Testis (tissue), 3 donors: ENCODE results near the gene SND1. TPM values are rescaled to one million over a fixed set of nuclear protein-coding genes. Genes with fewer than 3 reads are reported as not detected.

Experiments
- DNase-seq: peaks from one replicate; pipeline ENCODE4 v3.0.0-alpha.2; 2019
- H3K27ac ChIP-seq, 2 donors: fragments of 200-600 bp; sonication (generic); one replicate each; pipeline ENCODE4 v1.5.1; 2019
- H3K27me3 ChIP-seq: fragments of 200-600 bp; sonication (generic); one replicate; pipeline ENCODE4 v1.5.1; 2019
- H3K36me3 ChIP-seq: fragments of 200-600 bp; sonication (generic); one replicate; pipeline ENCODE4 v1.5.1; 2017; ENCODE audit warnings: low read depth; ENCODE audit errors: missing control alignments
- H3K4me1 ChIP-seq: fragments of 200-600 bp; sonication (generic); one replicate; pipeline ENCODE4 v1.5.1; 2019
- H3K4me3 ChIP-seq, 2 donors: fragments of 200-600 bp; sonication (generic); one replicate each; pipeline ENCODE4 v1.5.1; 2017 to 2019
- H3K9me3 ChIP-seq: fragments of 200-600 bp; sonication (generic); one replicate; pipeline ENCODE4 v1.5.1; 2017
- CTCF ChIP-seq, 3 experiments: fragments of 450-650 bp in 2 of 3; fragments of 200-600 bp in 1 of 3; sonication (generic) in 1 of 3; IDR thresholded peaks; one replicate each; pipeline ENCODE4 v1.5.1; 2016 to 2019; ENCODE audit warnings: antibody characterized with exemption in 3 of 3, mild to moderate bottlenecking in 2 of 3, moderate library complexity in 1 of 3
- POLR2A ChIP-seq: fragments of 450-650 bp; IDR thresholded peaks from one replicate; pipeline ENCODE4 v1.6.1; 2017; ENCODE audit warnings: antibody characterized with exemption, mild to moderate bottlenecking, moderate library complexity
- WGBS, 2 donors: methylation state at CpG; one replicate each; pipeline ENCODE4 v1.1.5; 2018; 5-methylcytosine and 5-hydroxymethylcytosine counted together
- intact Hi-C: fragments of 100-400 bp; cut with DNase I; formaldehyde crosslinking; loops from one replicate; pipeline ENCODE4 v1.15.1; 2023; ENCODE audit warnings: low total_unique reads
- polyA plus RNA-seq: library from polyadenylated mRNA; stranded (reverse); fragments of 350-450 nt; fragmentation: Illumina TruSeq; extraction: RNeasy Lipid Tissue Mini Kit (QIAGEN cat#74804); gene quantifications from one replicate; pipeline ENCODE4 v1.2.3, GENCODE V29; 2014; ENCODE audit warnings: low read depth, low replicate concordance; ENCODE audit not compliant: insufficient read depth
- total RNA-seq, 2 donors: library from RNA; depleted of rRNA; stranded (reverse); fragments of >200 nt; gene quantifications; one replicate each; pipeline ENCODE4 v1.2.3, GENCODE V29; 2016

Gene SND1
- total and polyA plus RNA-seq, 3 donors from 2014 or later = 132 to 207 (median 179) TPM

DNA sequence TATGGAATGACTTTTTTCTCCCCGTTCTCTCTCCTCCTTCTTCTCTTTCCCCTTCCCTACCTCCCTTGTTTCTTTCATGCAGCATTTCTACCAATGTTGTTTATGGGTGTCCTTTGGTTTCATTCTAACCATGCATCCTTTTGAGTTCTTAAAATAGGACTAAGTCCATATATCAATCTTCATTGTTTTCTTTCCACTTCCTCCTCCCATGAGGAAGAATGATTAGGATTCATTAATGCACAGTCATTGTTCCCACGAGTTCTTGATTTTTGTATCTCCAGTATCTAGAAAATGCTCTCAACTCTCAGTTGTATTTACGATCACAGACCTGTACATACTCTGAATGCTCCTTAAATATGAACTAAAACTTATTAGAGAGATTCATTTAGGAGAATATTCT is 226.0 kb downstream of the SND1 start:
- Histone ChIP-seq H3K9me3 (no peaks in the 10 kb centered on the region), H3K4me3 (no peak overlapping the region), H3K36me3 (no peaks in the 10 kb centered on the region), H3K27me3 (no peaks in the 10 kb centered on the region), H3K27ac (no peak overlapping the region), H3K4me1 (peaks cover 4% of the 10 kb centered on the region)
- DNase-seq = no peak
- TF ChIP-seq CTCF (IDR thresholded peaks at IDR 0.05) = no peak
- no peak for TF ChIP-seq POLR2A
- 80 to 90% methylated on average over 3 of the region's 3 CpGs for WGBS, 2 donors
- intact Hi-C loops = no loop called here

DNA sequence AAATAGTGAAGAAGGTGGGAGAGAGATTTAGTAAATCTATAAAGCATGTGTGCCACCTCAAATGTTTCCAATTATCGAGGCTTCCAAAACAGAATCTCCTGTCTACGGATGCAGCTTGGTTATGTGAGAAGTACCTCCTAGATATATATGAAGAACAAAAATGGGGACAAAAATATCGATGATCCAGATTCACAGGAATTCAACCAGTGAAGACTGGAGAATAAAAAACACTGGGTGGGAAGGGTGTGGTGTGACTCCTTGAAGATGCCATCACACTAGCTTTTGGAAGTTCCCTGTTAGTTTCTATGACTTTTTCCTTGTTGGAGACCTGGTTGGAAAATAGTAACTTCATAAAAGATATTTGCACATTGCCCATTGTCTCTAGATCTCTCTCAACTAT is 226.8 kb downstream of the SND1 start:
- Histone ChIP-seq H3K36me3 (no peaks in the 10 kb centered on the region), H3K9me3 (no peaks in the 10 kb centered on the region), H3K4me3 (no peak overlapping the region), H3K4me1 (peaks cover 8% of the 10 kb centered on the region), H3K27me3 (no peaks in the 10 kb centered on the region), H3K27ac (no peak overlapping the region)
- intact Hi-C loops = no loop called here
- 94 to 95% methylated on average over 3 of the region's 3 CpGs for WGBS, 2 donors
- DNase-seq = no peak
- no peak for TF ChIP-seq CTCF (IDR thresholded peaks at IDR 0.05)
- TF ChIP-seq POLR2A = no peak

DNA sequence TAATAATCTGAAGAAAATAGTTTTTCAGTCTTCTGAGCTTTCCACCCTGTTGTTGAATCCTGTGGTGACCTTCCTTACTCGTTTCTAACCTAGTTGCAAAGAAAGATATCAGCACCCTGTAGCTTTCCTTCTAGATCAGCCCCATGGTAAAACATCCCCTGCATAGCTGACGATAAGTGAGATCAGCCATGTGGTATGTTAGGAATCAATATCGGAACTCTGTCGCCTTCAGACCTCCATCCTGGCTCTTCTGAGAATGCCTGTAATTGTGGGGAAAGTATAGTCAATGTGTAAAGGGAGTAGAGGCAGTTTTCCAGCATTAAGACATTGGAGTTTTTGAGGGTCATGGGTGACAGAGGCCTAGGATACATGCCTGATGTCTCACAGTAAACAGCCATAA is 227.4 kb downstream of the SND1 start:
- Histone ChIP-seq H3K27me3 (no peaks in the 10 kb centered on the region), H3K4me3 (no peak overlapping the region), H3K4me1 (peaks cover 14% of the 10 kb centered on the region), H3K36me3 (no peaks in the 10 kb centered on the region), H3K27ac (no peak overlapping the region), H3K9me3 (no peaks in the 10 kb centered on the region)
- no peak for TF ChIP-seq POLR2A
- TF ChIP-seq CTCF (IDR thresholded peaks at IDR 0.05) = no peak
- 89 to 91% methylated on average over 4 of the region's 4 CpGs for WGBS, 2 donors
- DNase-seq = no peak
- intact Hi-C loops = no loop called here

DNA sequence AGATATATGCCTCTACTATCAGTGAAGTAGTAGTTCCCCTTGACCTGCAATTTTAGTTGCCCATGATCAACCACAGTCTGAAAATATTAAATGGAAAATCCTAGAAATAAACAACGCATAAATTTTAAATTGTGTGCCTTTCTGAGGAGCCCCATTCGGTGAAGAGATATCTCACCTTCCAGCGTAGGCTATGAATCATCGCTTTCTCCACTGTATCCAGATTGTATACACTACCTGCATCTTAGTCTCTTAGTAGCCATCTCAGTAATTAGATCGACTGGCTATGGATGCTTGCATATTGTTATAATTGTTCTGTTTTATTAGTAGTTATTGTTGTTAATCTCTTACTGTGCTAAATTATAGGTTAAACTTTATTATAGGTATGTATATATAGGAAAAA is 227.9 kb downstream of the SND1 start:
- Histone ChIP-seq H3K27ac (no peak overlapping the region), H3K4me3 (no peak overlapping the region), H3K9me3 (no peaks in the 10 kb centered on the region), H3K27me3 (no peaks in the 10 kb centered on the region), H3K36me3 (no peaks in the 10 kb centered on the region), H3K4me1 (peaks cover 16% of the 10 kb centered on the region)
- TF ChIP-seq CTCF (IDR thresholded peaks at IDR 0.05) (no peak), POLR2A (no peak)
- 96% methylated on average over 5 of the region's 5 CpGs for WGBS, 2 donors
- DNase-seq = no peak
- intact Hi-C loops = no loop called here

DNA sequence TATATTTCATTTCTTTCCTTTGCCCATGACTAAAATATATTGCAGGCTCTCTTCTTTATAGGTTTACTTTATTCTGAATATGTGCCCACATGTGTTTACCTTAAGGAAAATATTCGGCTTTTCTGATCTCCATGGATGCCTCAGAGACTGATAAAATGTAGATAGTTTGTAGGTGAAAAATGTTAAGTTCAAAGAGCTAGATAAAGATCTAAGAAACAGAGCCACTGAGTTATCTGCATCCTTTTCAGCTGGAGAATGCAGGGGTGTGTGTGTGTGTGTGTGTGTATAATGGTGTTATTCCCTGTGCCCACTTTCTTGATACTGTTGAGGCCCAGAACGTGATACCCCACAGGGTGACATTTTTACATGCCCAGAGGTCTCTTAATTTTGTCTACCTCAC is 228.5 kb downstream of the SND1 start:
- peaks cover 15% of the 10 kb centered on the region for H3K4me1 ChIP-seq
- H3K36me3 ChIP-seq = no peaks in the 10 kb centered on the region
- TF ChIP-seq CTCF (IDR thresholded peaks at IDR 0.05) = no peak
- no peak for TF ChIP-seq POLR2A
- 83 to 90% methylated on average over 2 of the region's 2 CpGs for WGBS, 2 donors
- no peak overlapping the region for H3K27ac ChIP-seq
- H3K9me3 ChIP-seq = no peaks in the 10 kb centered on the region
- no peaks in the 10 kb centered on the region for H3K27me3 ChIP-seq
- no peak for DNase-seq
- intact Hi-C loops = no loop called here
- no peak overlapping the region for H3K4me3 ChIP-seq
